Activated CD4-positive, alpha-beta T cell treated with anti-CD3 and anti-CD28 coated beads for 4 hours (primary cell): ENCODE measurements around the gene PDZD11.
"Not testable (repeated sequence)": the region's sequence is repeated elsewhere in the genome, so short reads cannot be mapped to it uniquely, and the experiment has no call there.

Experiments used
- DNase-seq, 2 donors: peaks; one replicate each; pipeline ENCODE4 v3.0.0-alpha.2; 2020

Gene PDZD11, protein sequence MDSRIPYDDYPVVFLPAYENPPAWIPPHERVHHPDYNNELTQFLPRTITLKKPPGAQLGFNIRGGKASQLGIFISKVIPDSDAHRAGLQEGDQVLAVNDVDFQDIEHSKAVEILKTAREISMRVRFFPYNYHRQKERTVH

GRCh38 chrX:70289793-70290770 is at the start of gene PDZD11, which contains the start of gene KIF4A:
PDZD11 (minus strand) TSS chrX:70289927; CDS start chrX:70289341, 586 bp downstream.
KIF4A (plus strand) TSS chrX:70290104; CDS start chrX:70290459, 355 bp downstream.
- DNase-seq, result peak; percentile 52 to 57

- DNase-seq, result no peak
These were observed 48.6 kb upstream of the PDZD11 start for GRCh38 chrX:70338290-70338689.

DNA sequence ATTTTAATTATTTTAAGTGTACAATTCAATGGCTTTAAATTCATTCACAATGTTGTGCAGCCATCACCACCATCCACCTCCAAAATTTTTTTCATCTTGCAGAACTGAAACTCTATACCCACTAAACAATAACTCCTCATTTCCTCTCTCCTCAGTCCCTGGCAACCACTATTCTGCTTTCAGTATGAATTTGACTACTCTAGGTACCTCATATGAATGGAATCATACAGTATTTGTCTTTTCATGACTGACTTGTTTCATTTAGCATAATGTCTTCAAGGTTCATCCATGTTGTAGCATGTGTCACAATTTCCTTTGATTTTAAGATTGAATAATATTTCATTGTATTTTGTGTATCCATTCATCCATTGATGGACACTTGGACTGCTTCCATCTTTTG is 47.0 kb upstream of the PDZD11 start:
- no peak for DNase-seq

DNA sequence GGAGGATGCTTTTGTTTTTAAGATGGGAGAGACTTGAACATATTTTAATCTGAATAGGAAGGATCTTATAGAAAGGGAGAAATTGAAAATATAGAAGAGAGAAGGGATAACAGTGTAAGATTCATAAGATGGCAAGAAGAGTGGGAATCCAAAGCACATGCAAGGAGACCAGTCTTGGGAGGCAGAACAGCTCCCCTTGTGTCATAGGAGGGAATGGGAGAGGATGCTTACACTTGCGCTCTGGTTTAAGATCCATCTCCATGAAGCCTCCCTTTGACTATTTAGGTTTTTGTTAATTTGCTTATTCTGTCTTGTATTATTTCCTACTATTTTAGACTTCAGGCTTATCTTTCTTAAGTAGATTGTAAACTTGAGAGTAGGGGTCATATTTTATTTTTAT is 42.9 kb upstream of the PDZD11 start:
- no peak for DNase-seq

DNA sequence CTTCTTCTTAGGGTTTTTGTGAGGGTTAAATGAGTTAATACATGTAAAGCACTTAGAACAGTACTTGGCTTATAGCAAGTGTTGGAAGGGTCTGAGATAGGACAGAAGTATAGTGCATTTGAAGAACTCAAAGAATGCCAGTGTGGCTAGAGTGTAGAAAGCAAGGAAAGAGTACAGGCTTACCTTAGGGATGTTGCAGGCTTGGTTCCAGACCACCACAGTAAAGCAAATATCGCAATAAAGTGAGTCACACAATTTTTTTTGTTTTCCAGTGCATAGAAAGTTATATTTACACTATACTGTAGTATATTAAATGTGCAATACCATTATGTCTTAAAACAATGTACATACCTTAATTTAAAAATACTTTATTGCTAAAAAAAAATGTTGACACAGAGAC is 41.4 kb upstream of the PDZD11 start:
- no peak for DNase-seq

DNA sequence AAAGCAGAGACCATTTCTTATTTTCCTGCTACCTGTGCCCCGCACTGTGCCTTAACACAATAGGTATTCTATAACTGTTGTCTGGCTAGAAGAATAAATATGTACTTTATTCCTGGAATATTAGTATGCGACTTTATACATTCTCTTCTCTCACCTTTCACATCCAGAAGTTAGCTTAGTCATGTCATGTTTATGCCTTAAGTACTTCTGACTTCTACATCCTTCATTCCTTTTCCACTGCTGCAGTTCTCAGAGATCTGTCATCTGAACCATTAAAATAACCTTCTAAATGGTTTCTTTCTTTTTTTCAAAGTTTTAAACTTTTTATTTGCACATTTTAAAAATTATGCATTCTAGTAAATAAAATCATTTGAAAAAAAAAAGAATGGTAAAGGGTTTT is 34.6 kb upstream of the PDZD11 start:
- no peak for DNase-seq

GRCh38 chrX:70323628-70324027 is 33.9 kb upstream of the PDZD11 start:
- not testable (repeated sequence) for DNase-seq

DNA sequence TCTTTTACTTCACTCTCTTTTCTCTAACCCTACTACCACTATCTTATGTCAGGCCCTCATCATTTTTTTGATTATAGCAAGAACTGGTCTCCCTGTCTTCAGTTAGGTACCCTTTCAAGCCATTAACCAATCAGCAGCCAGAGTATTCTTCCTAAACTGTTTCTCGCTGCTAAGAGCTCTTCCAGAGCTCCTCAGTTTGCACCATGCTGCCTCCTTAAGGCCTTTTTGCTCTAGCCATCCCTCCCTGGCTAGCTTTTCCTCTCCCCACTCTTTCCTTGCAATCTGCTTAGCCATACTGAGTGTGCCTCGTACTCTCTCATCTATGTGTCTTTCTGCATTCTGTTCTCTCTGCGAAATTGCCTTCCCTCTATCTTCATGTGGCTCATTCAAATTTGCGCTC is 33.1 kb upstream of the PDZD11 start:
- no peak for DNase-seq

DNA sequence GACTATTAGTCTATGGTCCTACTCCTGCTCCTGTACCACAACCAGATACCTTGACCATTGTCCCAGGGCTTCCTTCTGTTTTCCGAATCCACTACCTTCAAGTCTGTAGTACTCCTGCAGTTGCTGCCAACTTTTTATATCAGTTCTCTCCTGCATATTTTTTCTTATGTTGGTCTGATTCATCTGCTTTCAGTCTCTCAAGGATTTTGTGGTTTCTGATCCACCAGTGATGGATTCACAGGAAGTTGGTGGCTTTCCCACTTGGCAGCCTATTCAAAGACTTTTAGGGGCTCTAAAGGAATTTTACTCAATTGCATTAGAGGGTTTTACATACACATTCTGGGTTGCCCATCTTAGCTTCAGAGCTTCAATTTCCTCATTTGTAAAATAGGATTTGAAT is 23.8 kb upstream of the PDZD11 start:
- DNase-seq, result no peak

GRCh38 chrX:70301716-70302115 is 12.0 kb upstream of the PDZD11 start:
- no peak for DNase-seq

GRCh38 chrX:70293621-70294020 is 3.9 kb upstream of the PDZD11 start:
- no peak for DNase-seq

DNA sequence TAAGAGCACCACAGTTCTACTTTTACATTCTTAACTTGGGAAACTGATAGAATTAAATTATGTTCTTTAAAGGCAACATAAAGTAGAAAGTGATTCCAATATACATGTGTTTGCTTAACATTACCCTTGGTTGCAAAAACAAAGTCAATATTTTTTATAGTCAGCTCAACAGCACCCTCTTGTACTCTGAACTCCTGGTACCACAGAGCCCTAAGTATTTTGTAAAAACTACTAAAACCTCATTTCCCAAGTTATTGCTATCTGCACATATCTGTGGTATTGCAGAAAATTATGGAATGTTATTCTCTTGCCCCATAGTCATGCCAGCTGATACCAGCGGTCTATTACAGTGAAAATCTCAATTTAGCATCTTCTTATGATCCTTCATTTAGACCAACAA is 3.1 kb upstream of the PDZD11 start:
- DNase-seq, result no peak

DNA sequence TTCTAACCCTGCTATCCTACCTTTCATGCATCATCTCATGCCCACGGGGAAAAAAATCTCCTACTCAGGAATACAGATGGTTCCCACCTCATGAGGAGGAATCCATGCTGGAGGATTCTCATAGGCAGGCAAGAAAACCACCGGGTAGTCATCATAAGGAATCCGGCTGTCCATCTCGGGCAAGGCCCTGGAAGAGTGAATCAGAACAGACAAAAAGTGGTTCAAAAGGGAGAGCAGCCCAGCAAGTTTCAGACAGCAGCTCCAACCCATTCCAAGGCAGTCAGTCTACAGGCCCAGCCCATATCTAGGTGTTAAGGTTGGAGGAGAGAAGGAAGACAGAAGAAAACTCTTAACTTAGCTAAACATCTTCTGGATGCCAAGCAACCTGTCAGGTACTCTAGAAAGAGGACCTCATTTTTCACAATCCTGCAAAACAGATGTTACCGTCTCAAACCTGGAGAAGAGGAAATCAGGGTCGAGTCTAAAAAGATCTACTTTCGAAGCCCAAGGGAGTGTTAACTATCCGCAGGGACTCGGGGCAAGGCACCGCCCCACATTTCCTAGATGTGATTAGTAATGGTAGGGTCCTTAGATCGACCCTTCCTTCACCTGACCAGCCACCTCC is 447 bp downstream of the PDZD11 start:
- DNase-seq, result no peak

DNA sequence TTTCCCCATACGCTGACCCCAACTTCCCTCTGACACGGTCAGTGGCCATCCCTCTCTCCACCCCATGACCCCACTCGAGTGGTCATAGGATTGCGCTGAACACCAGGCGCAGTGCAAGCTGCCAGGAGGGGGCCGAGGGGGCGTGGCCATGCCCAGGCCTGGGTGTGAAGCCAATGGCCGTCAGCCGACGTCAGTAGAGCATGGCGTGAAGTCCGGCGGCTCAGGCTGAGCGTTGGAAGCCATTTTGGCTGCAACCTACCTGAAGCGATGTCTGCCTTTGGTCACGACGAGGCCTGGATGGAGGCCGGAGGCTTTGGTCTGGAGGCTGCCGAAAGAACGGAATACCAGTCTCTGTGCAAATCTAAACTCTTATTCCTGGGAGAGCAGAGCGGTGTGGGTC is 7.8 kb downstream of the PDZD11 start, which contains the start of gene RAB41:
RAB41 (plus strand) TSS at position 222 of the 400 bp plus-strand sequence; CDS start at position 268, 46 bp downstream.
- DNase-seq, result no peak

- DNase-seq, result no peak
These were observed 9.2 kb downstream of the PDZD11 start for GRCh38 chrX:70280573-70280972.

DNA sequence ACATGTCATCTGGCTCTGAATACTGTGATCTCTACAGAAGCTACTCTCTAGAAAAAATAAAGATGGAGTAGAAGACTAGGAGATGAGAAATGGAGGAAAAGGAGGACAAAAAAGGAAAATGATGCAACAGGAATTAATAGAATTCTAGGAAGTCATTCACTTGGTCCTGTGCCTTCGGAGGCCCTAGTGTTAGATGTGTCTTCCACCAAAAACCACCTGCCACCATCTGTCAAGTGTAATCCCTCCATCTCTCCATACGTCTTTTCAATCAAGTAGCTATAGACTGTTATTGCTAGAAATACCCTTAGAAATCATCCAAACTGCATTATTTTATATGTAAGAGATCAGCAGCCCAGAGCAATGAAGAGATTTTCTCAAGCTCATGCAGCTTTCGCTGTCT is 10.6 kb downstream of the PDZD11 start:
- no peak for DNase-seq

GRCh38 chrX:70274029-70274428 is 15.7 kb downstream of the PDZD11 start:
- DNase-seq, result not testable (repeated sequence)

DNA sequence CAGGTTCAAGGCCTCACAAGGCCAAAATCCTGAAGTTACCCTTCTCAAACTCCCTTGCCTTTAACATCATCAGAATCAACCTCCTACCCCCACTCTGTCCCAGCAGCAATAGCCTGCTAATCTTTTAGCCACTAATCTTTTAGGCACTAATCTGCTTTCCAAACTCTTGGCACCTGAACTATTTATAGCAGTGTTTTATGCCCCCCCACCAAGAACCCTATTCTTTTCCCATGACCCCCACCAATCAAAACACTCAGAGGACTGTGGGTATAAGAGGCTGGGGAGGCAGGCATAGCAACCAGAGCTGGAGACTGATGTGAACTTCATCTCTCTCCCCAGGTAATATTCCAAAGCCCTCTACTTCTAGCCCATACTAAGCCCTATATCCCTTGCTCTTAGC is 21.7 kb downstream of the PDZD11 start, which contains the start of gene ARR3:
ARR3 (plus strand) TSS at position 301 of the 400 bp plus-strand sequence. CDS start 1,052 bp downstream, outside the sequence.
- DNase-seq, result no peak

DNA sequence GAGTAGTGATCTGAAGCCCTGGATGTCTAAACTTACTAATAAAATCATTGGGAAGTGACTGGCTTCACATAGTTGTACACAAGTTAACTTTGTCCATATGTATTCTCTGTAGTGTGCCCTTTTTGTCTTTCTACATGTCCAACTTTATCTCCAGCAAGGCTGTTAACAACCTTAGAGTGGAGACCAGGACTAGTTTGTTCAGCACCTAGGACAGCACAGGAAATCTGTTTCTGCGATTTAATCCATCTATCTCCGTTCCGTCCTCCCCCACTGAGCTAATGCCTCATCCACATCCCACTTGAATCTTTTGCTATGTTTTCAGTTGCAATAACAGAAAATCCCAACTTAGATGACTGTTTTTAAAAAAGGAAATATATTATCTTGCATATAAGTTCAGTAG is 24.9 kb downstream of the PDZD11 start:
- no peak for DNase-seq

GRCh38 chrX:70262952-70263567 is 26.7 kb downstream of the PDZD11 start:
- DNase-seq, result no peak

- no peak for DNase-seq
These were observed 29.6 kb downstream of the PDZD11 start, which contains the start of gene P2RY4 for GRCh38 chrX:70260104-70260503. P2RY4 (minus strand) TSS chrX:70260204; CDS start chrX:70259624, 580 bp downstream.

GRCh38 chrX:70257423-70258288 is 32.1 kb downstream of the PDZD11 start:
- DNase-seq, result no peak
